ENCODE measurements around the gene ARHGAP8.

GRCh38 chr22:44828193-44828592 is 75.8 kb downstream of the ARHGAP8 start:
- TF ChIP-seq EZH2 (IDR thresholded peaks at IDR 0.05; ENCODE audit: borderline replicate concordance, low read depth, low read length, severe bottlenecking) = no peak
- TF ChIP-seq CTCF (IDR thresholded peaks at IDR 0.05; ENCODE audit: extremely low read depth in 1 of 2, insufficient read depth in 1 of 2, low read depth in 1 of 2, low read length in 2 of 2) = peak; percentile 16 to 34
- no peak for TF ChIP-seq POLR2A (IDR thresholded peaks at IDR 0.05; ENCODE audit: low read depth, low read length)
- no peak for TF ChIP-seq MYC (IDR thresholded peaks at IDR 0.05; ENCODE audit: low read depth, low read length)
- TF ChIP-seq JUN (IDR thresholded peaks at IDR 0.05; ENCODE audit: borderline replicate concordance, insufficient read depth, insufficient read length, low read depth) = no peak
- TF ChIP-seq POLR2AphosphoS5 (IDR thresholded peaks at IDR 0.05; ENCODE audit: insufficient read depth, low read depth, low read length) = no peak
- no peak for TF ChIP-seq FOS (IDR thresholded peaks at IDR 0.05; ENCODE audit: borderline replicate concordance, insufficient read depth, low read length)
- no peak for TF ChIP-seq MAX (IDR thresholded peaks at IDR 0.05; ENCODE audit: insufficient read depth, insufficient read length)
- no peak for TF ChIP-seq GATA2 (IDR thresholded peaks at IDR 0.05; ENCODE audit: insufficient read depth, insufficient read length, low read depth, low read length)
